Measurements from ENCODE around the gene PLK3.

DNA sequence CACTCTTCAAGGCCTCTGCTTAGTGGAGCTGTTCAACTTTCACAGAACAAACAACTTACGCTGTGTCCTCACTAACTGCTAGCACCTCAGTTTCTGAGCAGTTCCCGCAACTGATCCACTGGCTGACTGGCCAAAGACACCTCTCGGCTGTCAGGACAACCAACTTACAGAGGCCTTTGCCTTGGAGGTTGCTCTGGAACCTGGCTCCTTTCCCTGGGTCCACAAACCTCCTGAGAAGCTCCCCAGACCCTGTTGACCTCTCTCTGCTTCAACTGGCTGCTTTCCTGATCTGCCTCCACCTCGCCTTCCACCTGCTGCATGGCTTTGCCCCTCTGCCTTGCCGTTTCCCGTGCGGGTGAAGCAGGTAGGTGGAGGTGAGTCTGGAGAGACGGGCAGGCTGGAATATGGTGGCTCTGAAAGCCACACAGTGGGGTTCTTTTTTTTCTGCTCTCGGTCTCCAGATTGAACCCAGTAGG is 21.1 kb downstream of the PLK3 start:
- TF ChIP-seq, protein P1, sequence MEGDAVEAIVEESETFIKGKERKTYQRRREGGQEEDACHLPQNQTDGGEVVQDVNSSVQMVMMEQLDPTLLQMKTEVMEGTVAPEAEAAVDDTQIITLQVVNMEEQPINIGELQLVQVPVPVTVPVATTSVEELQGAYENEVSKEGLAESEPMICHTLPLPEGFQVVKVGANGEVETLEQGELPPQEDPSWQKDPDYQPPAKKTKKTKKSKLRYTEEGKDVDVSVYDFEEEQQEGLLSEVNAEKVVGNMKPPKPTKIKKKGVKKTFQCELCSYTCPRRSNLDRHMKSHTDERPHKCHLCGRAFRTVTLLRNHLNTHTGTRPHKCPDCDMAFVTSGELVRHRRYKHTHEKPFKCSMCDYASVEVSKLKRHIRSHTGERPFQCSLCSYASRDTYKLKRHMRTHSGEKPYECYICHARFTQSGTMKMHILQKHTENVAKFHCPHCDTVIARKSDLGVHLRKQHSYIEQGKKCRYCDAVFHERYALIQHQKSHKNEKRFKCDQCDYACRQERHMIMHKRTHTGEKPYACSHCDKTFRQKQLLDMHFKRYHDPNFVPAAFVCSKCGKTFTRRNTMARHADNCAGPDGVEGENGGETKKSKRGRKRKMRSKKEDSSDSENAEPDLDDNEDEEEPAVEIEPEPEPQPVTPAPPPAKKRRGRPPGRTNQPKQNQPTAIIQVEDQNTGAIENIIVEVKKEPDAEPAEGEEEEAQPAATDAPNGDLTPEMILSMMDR (IDR thresholded peaks at IDR 0.05; ENCODE audit: extremely low read depth in 1 of 2, insufficient read depth in 1 of 2, low read depth in 1 of 2, low read length in 2 of 2) = no peak
- TF ChIP-seq POLR2AphosphoS5 (IDR thresholded peaks at IDR 0.05; ENCODE audit: insufficient read depth, low read depth, low read length) = no peak
- TF ChIP-seq POLR2A (IDR thresholded peaks at IDR 0.05; ENCODE audit: low read depth, low read length) = no peak
- no peak for TF ChIP-seq JUN (IDR thresholded peaks at IDR 0.05; ENCODE audit: borderline replicate concordance, insufficient read depth, insufficient read length, low read depth)
- no peak for TF ChIP-seq EZH2 (IDR thresholded peaks at IDR 0.05; ENCODE audit: borderline replicate concordance, low read depth, low read length, severe bottlenecking)
- TF ChIP-seq, protein P2, sequence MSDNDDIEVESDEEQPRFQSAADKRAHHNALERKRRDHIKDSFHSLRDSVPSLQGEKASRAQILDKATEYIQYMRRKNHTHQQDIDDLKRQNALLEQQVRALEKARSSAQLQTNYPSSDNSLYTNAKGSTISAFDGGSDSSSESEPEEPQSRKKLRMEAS (IDR thresholded peaks at IDR 0.05; ENCODE audit: insufficient read depth, insufficient read length) = no peak
